ENCODE data around the gene LRFN2. TPM values are rescaled to one million over a fixed set of nuclear protein-coding genes. Genes with fewer than 3 reads are reported as not detected.

Gene LRFN2
- total RNA-seq, 1 experiment from 2014 or later: not detected

GRCh38 chr6:40417031-40417430 lies 170.1 kb downstream of the LRFN2 start:
- no peak for DNase-seq
- BruUV-seq (replicated peaks): no TSS peak
- Histone ChIP-seq H3K4me3 (ENCODE audit: low read depth, low read length) (no peak overlapping the region), H3K27me3 (replicated peaks; ENCODE audit: control insufficient read depth, insufficient read depth, low read length) (no peaks in the 10 kb centered on the region; the same call in 1 of the 2 replicates), H3K36me3 (ENCODE audit: control insufficient read depth, insufficient read depth, low read length) (no peaks in the 10 kb centered on the region), H3K9me3 (no peaks in the 10 kb centered on the region), H3K4me1 (no peaks in the 10 kb centered on the region)
- peaks cover 19% of the 10 kb centered on the region for H3K27me3 Mint-ChIP-seq (ENCODE audit: insufficient read depth, unreplicated experiment)
- POLR2A ChIA-PET: no interaction called here
- no peaks in the 10 kb centered on the region for H3K4me1 Mint-ChIP-seq (ENCODE audit: low read depth, unreplicated experiment)
- no peak overlapping the region for H3K4me3 Mint-ChIP-seq (ENCODE audit: unreplicated experiment)
- H3K27ac Mint-ChIP-seq (ENCODE audit: unreplicated experiment): no peak overlapping the region
- TF ChIP-seq, protein P1, sequence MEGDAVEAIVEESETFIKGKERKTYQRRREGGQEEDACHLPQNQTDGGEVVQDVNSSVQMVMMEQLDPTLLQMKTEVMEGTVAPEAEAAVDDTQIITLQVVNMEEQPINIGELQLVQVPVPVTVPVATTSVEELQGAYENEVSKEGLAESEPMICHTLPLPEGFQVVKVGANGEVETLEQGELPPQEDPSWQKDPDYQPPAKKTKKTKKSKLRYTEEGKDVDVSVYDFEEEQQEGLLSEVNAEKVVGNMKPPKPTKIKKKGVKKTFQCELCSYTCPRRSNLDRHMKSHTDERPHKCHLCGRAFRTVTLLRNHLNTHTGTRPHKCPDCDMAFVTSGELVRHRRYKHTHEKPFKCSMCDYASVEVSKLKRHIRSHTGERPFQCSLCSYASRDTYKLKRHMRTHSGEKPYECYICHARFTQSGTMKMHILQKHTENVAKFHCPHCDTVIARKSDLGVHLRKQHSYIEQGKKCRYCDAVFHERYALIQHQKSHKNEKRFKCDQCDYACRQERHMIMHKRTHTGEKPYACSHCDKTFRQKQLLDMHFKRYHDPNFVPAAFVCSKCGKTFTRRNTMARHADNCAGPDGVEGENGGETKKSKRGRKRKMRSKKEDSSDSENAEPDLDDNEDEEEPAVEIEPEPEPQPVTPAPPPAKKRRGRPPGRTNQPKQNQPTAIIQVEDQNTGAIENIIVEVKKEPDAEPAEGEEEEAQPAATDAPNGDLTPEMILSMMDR (IDR thresholded peaks at IDR 0.05; ENCODE audit: insufficient read depth in 1 of 2, low read depth in 1 of 2, low read length in 1 of 2, severe bottlenecking in 1 of 2, unreplicated experiment in 1 of 2): no peak
- CTCF ChIA-PET: no interaction called here
- intact Hi-C loops (cut with micrococcal nuclease; ENCODE audit: unreplicated experiment): no loop called here
- no peaks in the 10 kb centered on the region for H3K9me3 Mint-ChIP-seq (ENCODE audit: unreplicated experiment)
- H3K36me3 Mint-ChIP-seq (ENCODE audit: insufficient read depth, unreplicated experiment): no peaks in the 10 kb centered on the region

- no peak overlapping the region for H3K27ac Mint-ChIP-seq (ENCODE audit: unreplicated experiment)
- H3K4me3 ChIP-seq (ENCODE audit: low read depth, low read length): no peak overlapping the region
- ChIA-PET CTCF (no interaction called here), POLR2A (no interaction called here)
- intact Hi-C loops (cut with micrococcal nuclease; ENCODE audit: unreplicated experiment): no loop called here
- no peaks in the 10 kb centered on the region for H3K4me1 Mint-ChIP-seq (ENCODE audit: low read depth, unreplicated experiment)
- H3K36me3 Mint-ChIP-seq (ENCODE audit: insufficient read depth, unreplicated experiment): no peaks in the 10 kb centered on the region
- H3K27me3 ChIP-seq (replicated peaks; ENCODE audit: control insufficient read depth, insufficient read depth, low read length): peaks cover 1% of the 10 kb centered on the region; the same call in 1 of the 2 replicates
- no peaks in the 10 kb centered on the region for H3K9me3 ChIP-seq
- H3K4me3 Mint-ChIP-seq (ENCODE audit: unreplicated experiment): no peak overlapping the region
- BruUV-seq (replicated peaks): no TSS peak
- H3K36me3 ChIP-seq (ENCODE audit: control insufficient read depth, insufficient read depth, low read length): no peaks in the 10 kb centered on the region
- TF ChIP-seq, protein P1 (IDR thresholded peaks at IDR 0.05; ENCODE audit: insufficient read depth in 1 of 2, low read depth in 1 of 2, low read length in 1 of 2, severe bottlenecking in 1 of 2, unreplicated experiment in 1 of 2): no peak
- no peaks in the 10 kb centered on the region for H3K9me3 Mint-ChIP-seq (ENCODE audit: unreplicated experiment)
- DNase-seq: no peak
- H3K4me1 ChIP-seq: no peaks in the 10 kb centered on the region
- peaks cover 21% of the 10 kb centered on the region for H3K27me3 Mint-ChIP-seq (ENCODE audit: insufficient read depth, unreplicated experiment)
These were observed 172.5 kb downstream of the LRFN2 start for GRCh38 chr6:40414617-40415016.

GRCh38 chr6:40413239-40413638 lies 173.9 kb downstream of the LRFN2 start:
- Histone ChIP-seq H3K36me3 (ENCODE audit: control insufficient read depth, insufficient read depth, low read length) (no peaks in the 10 kb centered on the region), H3K27me3 (replicated peaks; ENCODE audit: control insufficient read depth, insufficient read depth, low read length) (peaks cover 1% of the 10 kb centered on the region; the same call in 1 of the 2 replicates), H3K4me3 (ENCODE audit: low read depth, low read length) (no peak overlapping the region), H3K4me1 (no peaks in the 10 kb centered on the region), H3K9me3 (no peaks in the 10 kb centered on the region)
- Mint-ChIP-seq H3K36me3 (ENCODE audit: insufficient read depth, unreplicated experiment) (no peaks in the 10 kb centered on the region), H3K27me3 (ENCODE audit: insufficient read depth, unreplicated experiment) (peaks cover 17% of the 10 kb centered on the region), H3K9me3 (ENCODE audit: unreplicated experiment) (no peaks in the 10 kb centered on the region), H3K4me3 (ENCODE audit: unreplicated experiment) (no peak overlapping the region), H3K4me1 (ENCODE audit: low read depth, unreplicated experiment) (no peaks in the 10 kb centered on the region), H3K27ac (ENCODE audit: unreplicated experiment) (no peak overlapping the region)
- ChIA-PET POLR2A (no interaction called here), CTCF (no interaction called here)
- intact Hi-C loops (cut with micrococcal nuclease; ENCODE audit: unreplicated experiment): no loop called here
- DNase-seq: no peak
- no TSS peak for BruUV-seq (replicated peaks)
- TF ChIP-seq, protein P1 (IDR thresholded peaks at IDR 0.05; ENCODE audit: insufficient read depth in 1 of 2, low read depth in 1 of 2, low read length in 1 of 2, severe bottlenecking in 1 of 2, unreplicated experiment in 1 of 2): no peak

Data from Caco-2 (cell line).